IPS-20b (cell line): ENCODE results near the gene RHBG.

Experiments used
- H3K27ac ChIP-seq: one replicate; pipeline ENCODE4 v1.5.1; 2013; ENCODE audit warnings: low read length
- H3K27me3 ChIP-seq: 2 replicates; pipeline ENCODE4 v1.6.1; 2013; ENCODE audit warnings: mild to moderate bottlenecking, low read length, inconsistent platforms; ENCODE audit not compliant: insufficient read depth
- H3K36me3 ChIP-seq: 2 replicates; pipeline ENCODE4 v1.6.1; 2013; ENCODE audit warnings: low read depth, mild to moderate bottlenecking, inconsistent platforms, low read length, moderate library complexity; ENCODE audit not compliant: insufficient read depth
- H3K4me1 ChIP-seq: 2 replicates; pipeline ENCODE4 v1.6.1; 2013; ENCODE audit warnings: mild to moderate bottlenecking, control low read depth, inconsistent platforms, low read length, moderate library complexity; ENCODE audit not compliant: insufficient read depth
- H3K4me3 ChIP-seq: 2 replicates; pipeline ENCODE4 v1.5.1; 2013; ENCODE audit warnings: mild to moderate bottlenecking, low read length, inconsistent platforms
- H3K9ac ChIP-seq: 2 replicates; pipeline ENCODE4 v1.6.1; 2013; ENCODE audit warnings: low read depth, mild to moderate bottlenecking, inconsistent platforms, low read length, moderate library complexity
- H3K9me3 ChIP-seq: 2 replicates; pipeline ENCODE4 v1.6.1; 2013; ENCODE audit warnings: mild to moderate bottlenecking, low read depth, low read length, inconsistent platforms; ENCODE audit not compliant: insufficient read depth

The RHBG gene

DNA sequence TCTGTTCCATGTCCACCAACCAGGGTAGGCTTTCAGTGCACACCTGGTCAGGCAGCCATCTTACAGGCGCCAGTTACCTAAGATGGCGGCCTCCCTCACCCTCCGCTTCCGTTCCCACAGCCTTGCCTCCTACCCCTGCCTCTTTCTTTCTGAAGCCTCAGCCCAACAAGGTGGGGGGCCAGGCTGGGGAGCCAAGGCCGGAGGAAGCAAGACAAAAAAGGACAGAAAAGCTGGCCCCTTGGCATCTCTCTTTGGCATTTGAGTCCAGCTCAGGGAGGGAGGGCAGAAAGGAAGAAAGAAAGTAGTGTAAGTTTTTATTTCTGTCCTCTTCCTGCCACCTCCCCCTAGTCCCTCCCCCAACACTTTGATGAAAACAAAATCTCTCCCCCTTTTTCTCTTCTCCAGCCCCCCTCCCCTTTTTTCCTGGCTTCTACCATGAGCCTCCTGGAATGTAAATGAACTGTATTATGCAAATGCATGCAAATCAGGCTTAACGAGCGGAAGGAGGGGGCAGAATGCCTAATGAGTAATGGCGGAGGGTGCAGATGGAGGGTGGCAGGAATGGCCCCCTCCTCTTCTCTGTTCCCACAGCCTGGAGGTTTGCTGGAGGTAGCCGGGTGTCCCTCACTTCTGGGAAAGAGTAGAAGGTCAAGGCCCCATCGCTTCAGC, 43.8 kb downstream of the RHBG start:
- no peaks in the 10 kb centered on the region for H3K9me3 ChIP-seq
- H3K36me3 ChIP-seq, result no peaks in the 10 kb centered on the region
- no peak overlapping the region for H3K4me3 ChIP-seq
- H3K9ac ChIP-seq, result no peak overlapping the region
- H3K27ac ChIP-seq, result no peak overlapping the region
- H3K27me3 ChIP-seq, result peaks cover 52% of the 10 kb centered on the region
- H3K4me1 ChIP-seq, result peaks cover 10% of the 10 kb centered on the region

DNA sequence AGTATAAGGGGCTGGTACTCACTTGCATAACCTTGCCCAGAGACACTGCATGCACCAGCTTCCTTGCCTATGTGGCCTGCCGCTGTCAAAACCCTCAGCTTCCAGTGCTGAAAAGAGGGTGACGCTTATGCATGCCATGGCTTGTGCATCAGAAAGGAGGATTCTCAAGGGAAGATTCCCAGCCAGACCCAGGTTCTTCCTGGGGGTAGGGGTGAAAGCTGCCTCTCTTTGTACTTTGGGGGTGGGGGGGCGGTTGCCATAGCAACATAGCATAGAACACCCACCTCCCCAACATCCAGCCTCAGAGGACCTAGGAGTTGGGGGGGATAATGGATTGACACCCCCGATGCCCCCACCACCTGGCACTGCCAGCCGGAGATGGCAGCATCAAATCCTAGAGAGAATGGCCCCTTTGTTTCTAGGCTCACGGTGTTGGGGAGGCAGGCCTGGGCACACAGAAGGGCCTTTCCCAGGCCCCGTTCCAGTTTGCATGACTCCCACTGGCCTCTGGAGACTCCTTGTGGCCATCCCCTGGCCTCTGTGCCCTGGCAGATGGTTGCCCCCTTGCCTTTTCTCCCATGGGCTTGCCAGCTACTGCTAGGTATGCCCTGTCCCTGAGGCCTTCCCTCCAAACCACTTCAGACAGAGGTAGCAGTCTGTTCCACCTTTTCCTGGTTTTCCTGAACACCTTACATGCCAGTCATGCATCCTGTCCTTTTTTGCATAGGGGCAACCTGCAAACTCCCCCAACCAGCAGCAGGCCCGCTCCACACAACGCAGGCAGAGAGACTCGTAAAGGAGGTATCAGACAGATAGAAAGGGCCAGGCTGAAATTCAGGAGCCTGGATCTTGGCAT, 44.6 kb downstream of the RHBG start:
- Histone ChIP-seq H3K4me1 (peaks cover 10% of the 10 kb centered on the region), H3K9ac (no peak overlapping the region), H3K9me3 (no peaks in the 10 kb centered on the region), H3K27me3 (peaks cover 60% of the 10 kb centered on the region), H3K36me3 (no peaks in the 10 kb centered on the region), H3K27ac (no peak overlapping the region), H3K4me3 (no peak overlapping the region)

DNA sequence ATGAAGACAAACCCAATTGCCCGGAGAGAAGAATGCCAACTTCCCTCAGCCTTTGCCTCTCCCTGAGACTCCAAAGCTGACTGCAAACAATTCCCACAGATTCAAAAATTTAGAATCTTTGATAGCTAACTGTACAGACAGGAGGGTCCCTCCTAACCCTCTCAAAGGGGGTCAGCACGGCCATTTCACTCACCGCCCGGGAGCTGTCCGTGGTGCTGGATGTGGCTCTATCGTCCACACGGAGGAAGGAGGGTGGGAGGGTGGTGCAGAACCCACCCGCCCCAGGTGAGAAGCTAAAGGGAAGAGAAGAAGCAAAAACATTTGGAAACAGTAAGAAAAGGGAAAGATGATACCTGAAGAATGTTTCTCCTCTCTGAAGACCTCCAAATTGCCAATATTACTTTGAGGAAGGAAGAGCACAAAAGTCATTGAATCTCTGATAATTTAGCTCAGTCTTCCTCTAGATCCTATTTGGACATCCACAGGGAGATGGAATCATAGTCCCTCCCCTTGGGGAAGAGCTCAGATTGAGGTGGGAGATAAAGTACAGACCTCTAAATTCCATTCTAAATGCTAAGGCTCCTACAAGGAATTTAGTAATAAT, 45.6 kb downstream of the RHBG start:
- Histone ChIP-seq H3K27me3 (peaks cover 69% of the 10 kb centered on the region), H3K36me3 (no peaks in the 10 kb centered on the region)

GRCh38 chr1:156416993-156417392, 48.0 kb downstream of the RHBG start:
- H3K9me3 ChIP-seq, result no peaks in the 10 kb centered on the region
- no peak overlapping the region for H3K4me3 ChIP-seq
- no peak overlapping the region for H3K27ac ChIP-seq
- H3K27me3 ChIP-seq, result peaks cover 82% of the 10 kb centered on the region
- H3K4me1 ChIP-seq, result peaks cover 15% of the 10 kb centered on the region
- H3K36me3 ChIP-seq, result no peaks in the 10 kb centered on the region
- no peak overlapping the region for H3K9ac ChIP-seq

More for the DNA sequence above, 45.6 kb downstream of the RHBG start:
- H3K9ac ChIP-seq, result no peak overlapping the region
- no peaks in the 10 kb centered on the region for H3K9me3 ChIP-seq
- H3K4me1 ChIP-seq, result peaks cover 11% of the 10 kb centered on the region
- H3K4me3 ChIP-seq, result no peak overlapping the region
- H3K27ac ChIP-seq, result no peak overlapping the region

- H3K9ac ChIP-seq, result no peak overlapping the region
- no peak overlapping the region for H3K27ac ChIP-seq
- no peak overlapping the region for H3K4me3 ChIP-seq
- H3K27me3 ChIP-seq, result peaks cover 87% of the 10 kb centered on the region
- H3K36me3 ChIP-seq, result no peaks in the 10 kb centered on the region
- H3K4me1 ChIP-seq, result peaks cover 20% of the 10 kb centered on the region
- H3K9me3 ChIP-seq, result no peaks in the 10 kb centered on the region
Observed at GRCh38 chr1:156417401-156418020, 48.5 kb downstream of the RHBG start.

GRCh38 chr1:156418416-156419070, 49.5 kb downstream of the RHBG start:
- H3K9me3 ChIP-seq, result no peaks in the 10 kb centered on the region
- no peak overlapping the region for H3K9ac ChIP-seq
- H3K27me3 ChIP-seq, result peaks cover 98% of the 10 kb centered on the region

DNA sequence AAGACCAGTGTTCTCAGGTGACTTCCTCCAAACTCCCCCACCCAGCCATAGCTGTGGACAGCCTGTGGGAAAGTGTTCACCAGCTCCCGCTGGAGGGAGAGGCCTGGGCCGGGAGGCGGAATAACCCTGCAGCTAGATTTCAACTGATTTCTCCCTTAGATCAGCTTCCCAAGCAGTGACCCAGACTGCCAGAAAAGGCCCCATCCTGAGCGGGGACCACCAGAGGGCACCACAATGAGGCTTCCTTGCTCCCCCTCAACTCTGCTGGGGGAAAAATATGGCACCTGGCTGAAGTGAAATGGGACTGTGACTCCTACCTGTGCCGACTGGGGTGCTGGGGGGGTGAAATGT, 50.8 kb downstream of the RHBG start:
- Histone ChIP-seq H3K4me3 (peak overlapping the region; percentile 65), H3K9ac (no peak overlapping the region; the same call in 1 of the 2 replicates), H3K9me3 (no peaks in the 10 kb centered on the region), H3K27ac (no peak overlapping the region), H3K36me3 (no peaks in the 10 kb centered on the region), H3K4me1 (peaks cover 10% of the 10 kb centered on the region), H3K27me3 (peaks cover 100% of the 10 kb centered on the region)

More at GRCh38 chr1:156418416-156419070, 49.5 kb downstream of the RHBG start:
- Histone ChIP-seq H3K4me1 (peaks cover 11% of the 10 kb centered on the region), H3K27ac (no peak overlapping the region), H3K4me3 (no peak overlapping the region), H3K36me3 (no peaks in the 10 kb centered on the region)

DNA sequence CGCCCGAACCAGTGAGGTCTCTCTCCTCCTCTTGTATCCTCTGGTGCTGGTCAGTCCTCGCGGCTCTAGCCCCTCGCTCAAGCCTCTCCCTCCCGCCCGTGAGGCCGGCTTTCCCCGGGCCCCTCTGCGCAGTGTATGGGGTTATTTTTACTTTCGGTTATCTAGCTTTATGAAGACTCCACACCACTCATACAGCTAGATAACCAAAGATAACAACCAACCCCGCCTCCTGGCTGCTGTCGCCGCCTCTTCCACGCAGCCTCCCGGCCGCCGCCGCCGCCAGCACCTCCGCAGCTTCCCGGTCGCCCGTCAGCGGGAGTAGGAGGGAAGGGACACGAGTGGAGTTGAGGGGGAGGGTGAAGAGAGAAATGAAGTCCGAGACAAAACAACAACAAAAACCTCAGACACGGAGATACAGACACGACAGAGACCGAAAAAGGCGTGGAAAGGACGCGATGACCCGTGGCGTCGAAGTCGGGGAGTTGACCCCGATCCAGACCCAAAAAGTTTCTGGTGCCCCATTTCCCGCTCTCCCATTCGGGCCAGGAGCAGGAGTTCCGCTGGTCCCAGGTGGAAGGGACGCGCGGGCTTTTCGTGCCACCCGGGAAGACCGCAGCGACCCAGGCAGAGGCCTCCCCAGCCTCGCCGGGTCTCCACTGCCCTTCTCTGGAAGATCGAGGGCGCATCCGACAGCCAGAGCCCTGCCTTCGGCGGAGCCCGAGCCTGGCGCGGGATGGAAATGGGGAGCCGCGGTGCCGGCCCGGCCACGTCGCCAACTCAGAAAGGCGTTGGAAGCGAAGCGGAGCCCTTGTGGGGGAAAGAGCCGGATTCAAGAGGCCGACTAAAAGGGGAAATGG, 51.4 kb downstream of the RHBG start:
- H3K36me3 ChIP-seq, result no peaks in the 10 kb centered on the region
- no peaks in the 10 kb centered on the region for H3K9me3 ChIP-seq
- peaks cover 10% of the 10 kb centered on the region for H3K4me1 ChIP-seq
- H3K27me3 ChIP-seq, result peaks cover 100% of the 10 kb centered on the region
- H3K9ac ChIP-seq, result no peak overlapping the region; the same call in 1 of the 2 replicates
- peak overlapping the region; percentile 65 for H3K4me3 ChIP-seq
- H3K27ac ChIP-seq, result no peak overlapping the region

GRCh38 chr1:156421062-156421938, 52.3 kb downstream of the RHBG start:
- H3K9ac ChIP-seq, result peak overlapping the region; percentile 57; the same call in 1 of the 2 replicates
- no peaks in the 10 kb centered on the region for H3K9me3 ChIP-seq
- H3K4me3 ChIP-seq, result peak overlapping the region; percentile 65
- H3K27ac ChIP-seq, result no peak overlapping the region
- H3K4me1 ChIP-seq, result peaks cover 10% of the 10 kb centered on the region
- H3K27me3 ChIP-seq, result peaks cover 100% of the 10 kb centered on the region
- H3K36me3 ChIP-seq, result no peaks in the 10 kb centered on the region
